Measurements from ENCODE around the gene WSB1.
A peak's percentile ranks its signal among the peaks of the same experiment; 100 is the strongest.
"Not testable (repeated sequence)": the region's sequence is repeated elsewhere in the genome, so short reads cannot be mapped to it uniquely, and the experiment has no call there.

WSB1 gene

GRCh38 chr17:27265333-27265732, 28.6 kb upstream of the WSB1 start:
- Mint-ChIP-seq H3K4me3 (no peak overlapping the region), H3K27ac (no peak overlapping the region), H3K36me3 (no peaks in the 10 kb centered on the region), H3K4me1 (peaks cover 9% of the 10 kb centered on the region), H3K9me3 (no peaks in the 10 kb centered on the region), H3K27me3 (no peaks in the 10 kb centered on the region)
- ATAC-seq (ENCODE audit: low read depth): no peak
- DNase-seq (ENCODE audit: low spot score in 2 of 2): no peak

DNA sequence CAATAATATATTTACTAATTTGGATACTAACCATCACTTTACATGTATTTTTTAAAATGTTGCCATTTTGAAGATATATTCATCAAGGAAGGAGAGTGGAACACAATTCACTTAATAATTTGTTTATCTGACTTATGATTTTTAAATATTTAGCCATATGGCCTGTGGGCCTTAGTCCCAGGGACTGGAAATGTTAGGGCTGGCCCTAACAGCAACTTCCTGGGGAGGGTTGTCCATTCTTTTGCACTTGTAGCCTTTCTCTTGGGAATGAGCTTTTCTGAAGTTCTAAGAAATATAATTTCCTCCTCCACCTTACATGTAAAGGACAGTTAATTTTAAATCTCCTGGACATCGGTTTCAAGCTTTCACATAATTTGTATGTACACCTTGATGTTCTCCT, 27.7 kb upstream of the WSB1 start:
- Mint-ChIP-seq H3K36me3 (no peaks in the 10 kb centered on the region), H3K27ac (no peak overlapping the region), H3K4me1 (peaks cover 9% of the 10 kb centered on the region), H3K9me3 (no peaks in the 10 kb centered on the region), H3K27me3 (no peaks in the 10 kb centered on the region), H3K4me3 (no peak overlapping the region)
- no peak for ATAC-seq (ENCODE audit: low read depth)
- DNase-seq (ENCODE audit: low spot score in 2 of 2): no peak

DNA sequence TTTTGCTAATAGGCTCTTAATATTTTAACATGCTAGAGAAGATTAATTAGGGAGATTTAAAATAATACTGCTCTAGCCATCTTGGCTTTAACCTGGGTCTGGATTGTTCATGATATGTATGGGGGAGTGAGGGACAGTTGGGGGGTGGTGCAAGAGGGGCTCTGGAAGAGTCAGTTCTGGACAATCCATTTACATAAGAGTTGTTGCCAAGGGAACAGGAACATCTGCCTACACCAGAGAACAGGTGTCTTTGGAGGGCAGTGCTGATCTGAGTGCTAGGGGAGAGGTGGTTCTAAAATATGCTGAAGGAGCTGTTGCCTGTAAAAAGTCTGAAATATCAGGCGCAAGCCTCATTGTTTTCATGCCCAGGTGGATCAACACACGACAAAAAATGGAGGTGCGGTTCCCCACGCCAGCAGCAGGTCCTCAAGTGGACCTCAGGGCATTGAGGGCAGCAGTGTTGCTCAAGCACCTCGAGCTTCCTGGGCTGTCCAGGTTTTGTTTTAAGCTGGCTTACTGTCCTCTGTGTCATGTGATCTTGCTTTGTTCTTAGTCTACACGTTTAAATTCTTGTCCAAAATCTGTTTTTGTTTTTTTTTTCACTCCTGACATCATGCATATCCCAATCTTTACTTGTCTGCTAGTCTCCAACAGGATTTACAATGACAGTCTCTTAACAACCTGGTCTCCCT, 25.4 kb upstream of the WSB1 start:
- no peaks in the 10 kb centered on the region for H3K9me3 Mint-ChIP-seq
- no peak for DNase-seq (ENCODE audit: low spot score in 2 of 2)
- no peak overlapping the region for H3K27ac Mint-ChIP-seq
- no peaks in the 10 kb centered on the region for H3K36me3 Mint-ChIP-seq
- H3K4me3 Mint-ChIP-seq: no peak overlapping the region
- no peaks in the 10 kb centered on the region for H3K27me3 Mint-ChIP-seq
- no peak for ATAC-seq (ENCODE audit: low read depth)
- H3K4me1 Mint-ChIP-seq: peaks cover 9% of the 10 kb centered on the region

DNA sequence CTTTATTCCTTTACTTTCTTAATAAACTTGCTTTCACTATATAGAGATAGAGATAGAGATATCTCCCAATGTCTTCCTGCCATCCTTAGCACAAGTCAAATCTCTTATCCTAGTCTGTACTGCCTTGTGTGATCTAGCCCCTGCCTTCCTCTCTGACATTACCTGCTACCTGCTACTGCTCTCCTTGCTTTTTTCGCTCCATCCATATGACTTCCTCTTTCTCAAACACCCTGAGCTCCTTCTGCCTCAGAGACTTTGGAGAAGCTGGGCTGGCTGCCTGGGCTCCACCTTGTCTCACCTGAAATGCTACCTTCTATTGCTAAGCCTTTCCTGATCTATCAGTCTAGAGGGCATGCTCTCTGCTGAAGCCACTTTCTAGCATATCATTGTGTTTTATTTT, 24.7 kb upstream of the WSB1 start:
- ATAC-seq (ENCODE audit: low read depth) (no peak), DNase-seq (ENCODE audit: low spot score in 2 of 2) (no peak)
- Mint-ChIP-seq H3K27ac (no peak overlapping the region), H3K4me1 (peaks cover 9% of the 10 kb centered on the region), H3K9me3 (no peaks in the 10 kb centered on the region), H3K4me3 (no peak overlapping the region), H3K27me3 (no peaks in the 10 kb centered on the region), H3K36me3 (no peaks in the 10 kb centered on the region)

GRCh38 chr17:27269974-27270373, 23.9 kb upstream of the WSB1 start:
- Mint-ChIP-seq H3K4me1 (peaks cover 7% of the 10 kb centered on the region), H3K27ac (no peak overlapping the region), H3K9me3 (no peaks in the 10 kb centered on the region), H3K4me3 (no peak overlapping the region), H3K36me3 (no peaks in the 10 kb centered on the region), H3K27me3 (no peaks in the 10 kb centered on the region)
- ATAC-seq (ENCODE audit: low read depth): no peak
- no peak for DNase-seq (ENCODE audit: low spot score in 2 of 2)

DNA sequence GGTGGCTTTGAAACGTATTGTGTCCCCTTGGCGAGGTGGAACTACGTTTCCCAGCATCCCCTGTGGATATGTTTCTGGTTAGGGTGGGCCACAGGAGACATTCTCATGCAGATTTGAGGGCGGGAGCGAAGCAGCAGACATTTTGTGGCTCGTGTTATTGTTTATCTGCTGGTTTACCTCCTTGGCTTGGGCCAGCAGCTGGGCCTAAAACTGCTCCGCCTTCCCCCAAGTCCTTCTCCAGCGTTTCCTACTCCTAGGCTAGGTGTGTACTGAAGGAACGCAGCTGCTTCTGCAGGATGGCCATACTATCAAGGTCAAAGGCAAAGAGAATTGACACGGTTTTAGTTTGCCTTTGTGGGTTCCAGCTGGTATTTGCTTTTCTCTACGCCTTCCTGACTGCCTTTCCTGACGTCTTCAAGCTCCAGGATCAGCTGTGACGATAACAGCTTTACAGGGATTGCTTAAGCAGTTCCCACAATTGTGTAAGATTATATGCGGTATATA, 17.2 kb upstream of the WSB1 start:
- no peaks in the 10 kb centered on the region for H3K27me3 Mint-ChIP-seq
- ATAC-seq (ENCODE audit: low read depth) (no peak), DNase-seq (ENCODE audit: low spot score in 2 of 2) (no peak)
- H3K27ac Mint-ChIP-seq: no peak overlapping the region
- no peaks in the 10 kb centered on the region for H3K36me3 Mint-ChIP-seq
- H3K9me3 Mint-ChIP-seq: no peaks in the 10 kb centered on the region
- H3K4me3 Mint-ChIP-seq: no peak overlapping the region
- H3K4me1 Mint-ChIP-seq: peaks cover 10% of the 10 kb centered on the region

DNA sequence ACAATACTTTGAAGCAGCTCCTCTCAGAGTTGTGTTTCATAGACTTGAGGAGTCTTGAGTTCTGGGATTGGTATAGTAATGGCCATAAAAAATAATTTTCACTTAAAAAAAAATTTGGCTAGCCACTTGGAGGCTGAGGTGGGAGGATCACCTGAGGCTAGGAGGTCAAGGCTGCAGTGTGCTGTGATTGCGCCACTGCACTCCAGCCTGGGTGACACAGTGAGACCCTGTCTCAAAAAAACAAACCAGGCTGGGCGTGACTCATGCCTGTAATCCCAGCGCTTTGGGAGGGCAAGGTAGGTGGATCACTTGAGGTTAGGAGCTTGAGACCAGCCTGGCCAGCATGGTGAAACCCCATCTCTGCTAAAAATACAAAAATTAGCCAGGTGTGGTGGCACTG, 14.8 kb upstream of the WSB1 start:
- H3K36me3 Mint-ChIP-seq; H3K27me3 Mint-ChIP-seq; H3K9me3 Mint-ChIP-seq; DNase-seq (ENCODE audit: low spot score in 2 of 2); H3K4me3 Mint-ChIP-seq; H3K27ac Mint-ChIP-seq; ATAC-seq (ENCODE audit: low read depth): not testable (repeated sequence)
- H3K4me1 Mint-ChIP-seq: peaks cover 20% of the 10 kb centered on the region

DNA sequence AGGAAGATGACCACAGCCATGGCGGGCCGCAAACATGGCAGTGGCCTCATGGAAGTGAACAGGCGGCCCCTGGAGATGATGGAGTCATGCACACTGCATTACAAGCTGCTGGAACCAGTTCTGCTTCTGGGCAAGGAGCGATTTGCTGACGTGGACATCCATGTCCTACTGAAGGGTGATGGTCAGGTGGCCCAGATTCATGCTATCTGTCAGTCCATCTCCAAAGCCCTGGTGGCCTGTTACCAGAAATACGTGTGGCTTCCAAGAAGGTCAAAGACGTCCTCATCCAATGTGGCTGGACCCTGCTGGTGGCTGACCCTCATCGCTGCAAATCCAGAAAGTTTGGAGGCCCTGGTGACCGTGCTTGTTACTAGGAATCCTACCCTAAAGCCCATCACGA, 13.4 kb upstream of the WSB1 start:
- Mint-ChIP-seq H3K9me3 (no peaks in the 10 kb centered on the region), H3K27me3 (no peaks in the 10 kb centered on the region), H3K4me3 (no peak overlapping the region), H3K36me3 (no peaks in the 10 kb centered on the region), H3K27ac (no peak overlapping the region), H3K4me1 (peaks cover 27% of the 10 kb centered on the region)
- no peak for DNase-seq (ENCODE audit: low spot score in 2 of 2)
- no peak for ATAC-seq (ENCODE audit: low read depth)

GRCh38 chr17:27281438-27281837, 12.5 kb upstream of the WSB1 start:
- H3K36me3 Mint-ChIP-seq: no peaks in the 10 kb centered on the region
- DNase-seq (ENCODE audit: low spot score in 2 of 2): no peak
- no peak for ATAC-seq (ENCODE audit: low read depth)
- H3K4me3 Mint-ChIP-seq: peak overlapping the region; percentile 18
- H3K27me3 Mint-ChIP-seq: no peaks in the 10 kb centered on the region
- peak overlapping the region; percentile 90 for H3K27ac Mint-ChIP-seq
- no peaks in the 10 kb centered on the region for H3K9me3 Mint-ChIP-seq
- peaks cover 27% of the 10 kb centered on the region for H3K4me1 Mint-ChIP-seq

GRCh38 chr17:27282054-27282551, 11.8 kb upstream of the WSB1 start:
- peak overlapping the region; percentile 90 for H3K27ac Mint-ChIP-seq
- ATAC-seq (ENCODE audit: low read depth) (peak; percentile 88), DNase-seq (ENCODE audit: low spot score in 2 of 2) (peak in 1 of 2 donors; percentile 24)
- no peaks in the 10 kb centered on the region for H3K36me3 Mint-ChIP-seq
- H3K9me3 Mint-ChIP-seq: no peaks in the 10 kb centered on the region
- peaks cover 27% of the 10 kb centered on the region for H3K4me1 Mint-ChIP-seq
- no peaks in the 10 kb centered on the region for H3K27me3 Mint-ChIP-seq
- H3K4me3 Mint-ChIP-seq: peak overlapping the region; percentile 18

GRCh38 chr17:27283060-27283459, 10.9 kb upstream of the WSB1 start:
- Mint-ChIP-seq H3K4me1 (peaks cover 28% of the 10 kb centered on the region), H3K27me3 (no peaks in the 10 kb centered on the region), H3K36me3 (no peaks in the 10 kb centered on the region), H3K4me3 (peak overlapping the region; percentile 55), H3K9me3 (no peaks in the 10 kb centered on the region), H3K27ac (peak overlapping the region; percentile 83)
- peak; percentile 77 for ATAC-seq (ENCODE audit: low read depth)
- peak in 1 of 2 donors; percentile 13 for DNase-seq (ENCODE audit: low spot score in 2 of 2)

GRCh38 chr17:27283751-27284150, 10.2 kb upstream of the WSB1 start:
- no peaks in the 10 kb centered on the region for H3K27me3 Mint-ChIP-seq
- H3K9me3 Mint-ChIP-seq: no peaks in the 10 kb centered on the region
- H3K4me1 Mint-ChIP-seq: peaks cover 31% of the 10 kb centered on the region
- no peaks in the 10 kb centered on the region for H3K36me3 Mint-ChIP-seq
- no peak overlapping the region for H3K4me3 Mint-ChIP-seq
- ATAC-seq (ENCODE audit: low read depth) (no peak), DNase-seq (ENCODE audit: low spot score in 2 of 2) (no peak)
- H3K27ac Mint-ChIP-seq: peak overlapping the region; percentile 83

DNA sequence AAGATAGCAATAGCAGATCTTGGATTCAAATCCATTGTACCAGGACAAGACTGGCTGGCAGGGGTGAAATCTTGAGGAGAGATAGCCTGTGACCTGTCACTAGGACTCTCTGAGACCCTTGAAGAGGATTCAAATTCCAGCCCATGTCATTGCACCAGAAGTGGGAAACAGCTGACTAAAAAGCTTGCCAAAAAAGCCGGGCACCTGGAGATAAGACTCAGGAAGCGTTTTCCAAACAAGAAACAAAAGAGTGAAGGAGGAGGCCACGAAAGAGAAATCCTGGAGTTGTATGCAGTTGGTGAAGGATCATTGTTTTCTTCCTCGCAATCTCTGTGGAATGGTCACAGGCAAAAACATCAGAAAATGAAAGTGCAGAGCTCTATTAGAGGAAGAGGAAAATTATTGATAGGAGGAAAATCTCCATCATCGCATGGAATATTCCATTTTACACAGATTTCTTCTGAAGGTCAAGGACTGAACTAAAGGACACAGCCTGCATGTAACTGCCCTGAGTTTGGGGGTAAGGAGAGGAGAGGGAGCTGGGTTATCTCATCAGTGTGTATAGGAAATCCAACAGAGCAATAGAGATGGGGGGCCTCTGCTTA, 9.0 kb upstream of the WSB1 start:
- no peak overlapping the region for H3K27ac Mint-ChIP-seq
- peaks cover 32% of the 10 kb centered on the region for H3K4me1 Mint-ChIP-seq
- no peaks in the 10 kb centered on the region for H3K27me3 Mint-ChIP-seq
- DNase-seq (ENCODE audit: low spot score in 2 of 2) (no peak), ATAC-seq (ENCODE audit: low read depth) (no peak)
- peak overlapping the region; percentile 31 for H3K4me3 Mint-ChIP-seq
- H3K9me3 Mint-ChIP-seq: no peaks in the 10 kb centered on the region
- H3K36me3 Mint-ChIP-seq: no peaks in the 10 kb centered on the region

DNA sequence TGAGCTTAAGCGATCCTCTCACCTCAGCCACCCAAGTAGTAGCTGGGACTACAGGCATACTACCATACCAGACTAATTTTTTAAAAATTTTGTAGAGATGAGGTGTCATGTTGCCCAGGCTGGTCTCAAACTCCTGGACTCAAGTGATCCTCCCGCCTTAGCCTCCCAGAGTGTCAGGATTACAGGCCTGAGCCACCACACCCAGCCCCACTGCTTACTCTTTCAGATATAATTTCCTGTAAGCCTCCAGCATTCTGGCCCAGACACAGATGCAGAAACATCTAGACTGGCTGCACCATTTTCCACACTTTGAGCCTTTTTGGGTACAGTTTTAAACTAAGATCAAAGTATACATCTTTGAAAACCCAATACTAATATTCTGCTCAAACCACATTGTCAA, 8.4 kb upstream of the WSB1 start:
- no peaks in the 10 kb centered on the region for H3K9me3 Mint-ChIP-seq
- H3K4me1 Mint-ChIP-seq: peaks cover 32% of the 10 kb centered on the region
- no peak overlapping the region for H3K27ac Mint-ChIP-seq
- no peaks in the 10 kb centered on the region for H3K36me3 Mint-ChIP-seq
- DNase-seq (ENCODE audit: low spot score in 2 of 2): no peak
- no peaks in the 10 kb centered on the region for H3K27me3 Mint-ChIP-seq
- ATAC-seq (ENCODE audit: low read depth): no peak
- no peak overlapping the region for H3K4me3 Mint-ChIP-seq

DNA sequence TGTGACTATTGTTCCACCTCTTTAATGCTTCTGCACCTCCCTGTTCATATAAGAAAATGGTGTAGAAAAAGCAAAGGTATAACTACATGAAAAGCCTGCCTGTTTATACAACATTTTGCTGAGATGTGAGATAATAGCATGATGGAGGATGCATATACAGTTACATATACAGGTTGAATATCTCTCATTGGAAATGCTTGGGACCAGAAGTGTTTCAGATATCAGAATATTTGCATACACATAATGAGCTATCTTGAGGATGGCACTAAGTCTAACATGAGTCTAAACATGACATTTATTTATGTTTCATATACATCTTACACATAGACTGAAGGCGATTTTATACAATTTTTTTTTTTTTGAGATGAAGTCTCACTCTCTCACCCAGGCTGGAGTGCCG, 5.7 kb upstream of the WSB1 start:
- DNase-seq (ENCODE audit: low spot score in 2 of 2): no peak
- no peak overlapping the region for H3K27ac Mint-ChIP-seq
- peaks cover 17% of the 10 kb centered on the region for H3K4me1 Mint-ChIP-seq
- H3K27me3 Mint-ChIP-seq: no peaks in the 10 kb centered on the region
- no peak overlapping the region for H3K4me3 Mint-ChIP-seq
- H3K36me3 Mint-ChIP-seq: no peaks in the 10 kb centered on the region
- no peak for ATAC-seq (ENCODE audit: low read depth)
- H3K9me3 Mint-ChIP-seq: no peaks in the 10 kb centered on the region

All from memory B cell (primary cell).